ENCODE results near the gene RFC4. TPM values are rescaled to one million over a fixed set of nuclear protein-coding genes. Genes with fewer than 3 reads are reported as not detected.

The RFC4 gene
- total and polyA plus RNA-seq, 2 of the 8 experiments (the other 6 are each of a cell fraction or from before 2014, with no cell fraction given) = 21.8 to 86.9 TPM

GRCh38 chr3:186779204-186779603, 27.1 kb downstream of the RFC4 start:
- Histone ChIP-seq H4K8ac (ENCODE audit: extremely low read depth, insufficient read depth, low read length) (no peak overlapping the region), H4K5ac (ENCODE audit: insufficient read length, low read depth, low read length) (no peak overlapping the region), H3K79me2 (ENCODE audit: control insufficient read depth in 1 of 2, insufficient read depth in 2 of 2, low read length in 2 of 2) (peaks cover 7 to 10% of the 10 kb centered on the region in 2 experiments), H3K14ac (ENCODE audit: insufficient read length) (no peak overlapping the region), H3K23ac (ENCODE audit: insufficient read length) (no peak overlapping the region), H3K9me3 (ENCODE audit: insufficient read depth in 2 of 2, low read depth in 1 of 2, low read length in 1 of 2) (no peaks in the 10 kb centered on the region), H3K4me1 (replicated peaks in 1 of 4; ENCODE audit: control insufficient read depth in 3 of 4, insufficient read depth in 4 of 4, low read length in 3 of 4) (peaks cover 0 to 12% (median 5%) of the 10 kb centered on the region in 4 experiments; a peak in 5 of 7 replicates), H3K23me2 (ENCODE audit: low read depth, low read length) (no peaks in the 10 kb centered on the region), H2BK12ac (ENCODE audit: low read depth, low read length) (no peak overlapping the region), H2BK120ac (replicated peaks; ENCODE audit: low read depth, low read length) (no peak overlapping the region), H4K20me1 (replicated peaks in 1 of 2; ENCODE audit: control insufficient read depth in 1 of 2, insufficient read depth in 2 of 2, low read length in 2 of 2) (peaks cover 6 to 8% of the 10 kb centered on the region in 2 experiments), H2BK5ac (ENCODE audit: low read depth, low read length) (no peak overlapping the region), H3K4me2 (ENCODE audit: insufficient read depth in 1 of 2, low read depth in 2 of 2, low read length in 2 of 2) (no peak overlapping the region), H3K4ac (replicated peaks; ENCODE audit: insufficient read length, low read depth, low read length) (no peak overlapping the region), H2BK15ac (ENCODE audit: low read length) (no peak overlapping the region), H3K56ac (replicated peaks; ENCODE audit: insufficient read length, low read depth, low read length) (no peak overlapping the region), H3K79me1 (ENCODE audit: low read depth, low read length) (no peaks in the 10 kb centered on the region), H3K27me3 (replicated peaks in 1 of 4; ENCODE audit: control insufficient read depth in 3 of 4, extremely low read depth in 1 of 4, insufficient read depth in 3 of 4, low read length in 3 of 4) (no peaks in the 10 kb centered on the region), H2AK5ac (ENCODE audit: low read depth, low read length) (no peak overlapping the region), H3K9ac (replicated peaks in 1 of 4; ENCODE audit: extremely low read depth in 1 of 4, low read depth in 3 of 4, low read length in 3 of 4) (no peak overlapping the region), H4K91ac (replicated peaks; ENCODE audit: insufficient read length, low read length) (no peak overlapping the region), H3K36me3 (ENCODE audit: control insufficient read depth in 2 of 4, insufficient read depth in 4 of 4, low read length in 3 of 4) (peaks cover 0 to 5% (median 2%) of the 10 kb centered on the region in 4 experiments; a peak in 5 of 8 replicates), H3K4me3 (ENCODE audit: extremely low read depth in 1 of 4, insufficient read depth in 2 of 4, low read depth in 3 of 4, low read length in 4 of 4) (no peak overlapping the region), H3K18ac (ENCODE audit: extremely low read depth, low read length) (no peak overlapping the region), H2BK20ac (ENCODE audit: low read length) (no peak overlapping the region), H3K27ac (ENCODE audit: low read depth, low read length) (no peak overlapping the region), H2AFZ (ENCODE audit: low read length) (no peak overlapping the region)
- no peak for FAIRE-seq
- DNase-seq (ENCODE audit: low read depth in 1 of 2, low spot score in 2 of 2) = no peak
- POLR2A ChIA-PET (ENCODE audit: partially characterized antibody) = interaction anchor here (4.4 kb wide), 1 partner anchor 10 kb away, joined by 28 read pairs; no protein-coding TSS in a partner anchor
- no peak for TF ChIP-seq EP300 (IDR thresholded peaks at IDR 0.05; ENCODE audit: borderline replicate concordance in 1 of 2, low read depth in 2 of 2, low read length in 2 of 2)
- TF ChIP-seq JUN (IDR thresholded peaks at IDR 0.05; ENCODE audit: low read depth, low read length) = no peak
- TF ChIP-seq CEBPB (IDR thresholded peaks at IDR 0.05; ENCODE audit: low read depth, low read length) = no peak
- no peak for TF ChIP-seq ATF2 (IDR thresholded peaks at IDR 0.05; ENCODE audit: low read length)
- no peak for TF ChIP-seq YY1 (IDR thresholded peaks at IDR 0.05; ENCODE audit: low read depth, low read length)
- no peak for TF ChIP-seq SIX5 (IDR thresholded peaks at IDR 0.05; ENCODE audit: low read depth, low read length)
- no peak for TF ChIP-seq SP1 (IDR thresholded peaks at IDR 0.05; ENCODE audit: low read depth, low read length)
- TF ChIP-seq SUZ12 (IDR thresholded peaks at IDR 0.05; ENCODE audit: low read length) = no peak
- CTCF ChIA-PET (ENCODE audit: partially characterized antibody) = interaction anchor here (1.8 kb wide), 1 partner anchor 10 kb away, joined by 6 read pairs; no protein-coding TSS in a partner anchor
- 92% methylated on average over 5 of the region's 5 CpGs; no CpG with 5 or more reads in 1 of the 2 experiments for WGBS, 2 experiments (ENCODE audit: extremely low coverage in 1 of 2, insufficient coverage in 1 of 2, insufficient read length in 1 of 2, insufficient replicate concordance in 2 of 2, low coverage in 1 of 2, low lambda C conversion rate in 2 of 2, missing lambda C conversion rate in 1 of 2)

Measured in H1 (cell line).